Spleen (tissue), 11 donors: ENCODE results near the gene RAB13. TPM values are rescaled to one million over a fixed set of nuclear protein-coding genes. Genes with fewer than 3 reads are reported as not detected.

Experiments used
- DNase-seq: peaks from one replicate; pipeline ENCODE4 v3.0.0-alpha.2; 2020
- H3K27ac ChIP-seq, 8 donors: fragments of 200-600 bp; sonication (generic) in 7 of 8; 1 replicate in 4 of 8; 2 replicates in 4 of 8; pipeline versions ENCODE4 v1.5.0 to v1.8.0; 2016 to 2021; ENCODE audit warnings: inconsistent platforms in 4 of 8, mild to moderate bottlenecking in 4 of 8, moderate library complexity in 1 of 8
- H3K27me3 ChIP-seq, 7 donors: fragments of 200-600 bp; sonication (generic) in 6 of 7; replicated peaks in 1 of 7; 1 replicate in 4 of 7; 2 replicates in 3 of 7; pipeline versions ENCODE4 v1.5.0 to v1.8.0; 2016 to 2021; ENCODE audit warnings: inconsistent platforms in 3 of 7, mild to moderate bottlenecking in 1 of 7
- H3K36me3 ChIP-seq, 6 donors: fragments of 200-600 bp; sonication (generic) in 5 of 6; 1 replicate in 4 of 6; 2 replicates in 2 of 6; pipeline versions ENCODE4 v1.5.0 to v1.8.0; 2016 to 2021; ENCODE audit warnings: inconsistent platforms in 2 of 6
- H3K4me1 ChIP-seq, 6 donors: fragments of 200-600 bp; sonication (generic) in 5 of 6; 1 replicate in 3 of 6; 2 replicates in 3 of 6; pipeline versions ENCODE4 v1.5.0 to v1.8.0; 2016 to 2021; ENCODE audit warnings: inconsistent platforms in 3 of 6
- H3K4me3 ChIP-seq, 8 donors: fragments of 200-600 bp; sonication (generic) in 7 of 8; 1 replicate in 4 of 8; 2 replicates in 4 of 8; pipeline versions ENCODE4 v1.5.0 to v1.8.0; 2016 to 2021; ENCODE audit warnings: inconsistent platforms in 4 of 8, mild to moderate bottlenecking in 4 of 8, moderate library complexity in 2 of 8
- H3K9me3 ChIP-seq, 8 donors: fragments of 200-600 bp; sonication (generic) in 7 of 8; 1 replicate in 4 of 8; 2 replicates in 4 of 8; pipeline versions ENCODE4 v1.5.0 to v1.8.0; 2016 to 2021; ENCODE audit warnings: inconsistent platforms in 4 of 8
- POLR2A ChIP-seq, 3 donors: fragments of 450-650 bp; IDR thresholded peaks; one replicate each; pipeline ENCODE4 v1.5.1; 2017; ENCODE audit warnings: antibody characterized with exemption in 3 of 3, mild to moderate bottlenecking in 1 of 3
- POLR2AphosphoS5 ChIP-seq, 3 donors: sonication (generic); formaldehyde crosslinking; IDR thresholded peaks; one replicate each; pipeline ENCODE4 v1.5.1; 2017; ENCODE audit warnings: antibody characterized with exemption in 3 of 3
- WGBS, 5 donors: extraction: QIAGEN DNeasy Blood & Tissue Kit in 3 of 5; methylation state at CpG; one replicate each; pipeline versions ENCODE4 v1.1.5 to v1.1.7; 2013 to 2018; 5-methylcytosine and 5-hydroxymethylcytosine counted together
- intact Hi-C: fragments of 100-400 bp; cut with DNase I; formaldehyde crosslinking; loops from one replicate; pipeline ENCODE4 v1.15.0; 2023; ENCODE audit warnings: low total_unique reads
- polyA plus RNA-seq, 3 donors: library from polyadenylated mRNA; stranded (reverse); fragments of 200-250 nt; gene quantifications; one replicate each; pipeline ENCODE4 v1.2.1, GENCODE V29; 2013
- total RNA-seq, 7 donors: library from RNA; depleted of rRNA in 3 of 7; stranded (reverse); fragments of >200 nt in 3 of 7; fragmentation: NEBNext Ultra II Directional in 4 of 7; extraction: Animal tissue kit (Norgen Biotek cat#: 25700) in 4 of 7; gene quantifications; one replicate each; pipeline versions ENCODE4 v1.1.0 to v1.2.1, GENCODE V29; 2016 to 2021
- TF ChIP-seq, protein P1 (sequence below), 11 experiments: fragments of 200-600 bp in 7 of 11; fragments of 450-650 bp in 4 of 11; sonication (generic) in 4 of 11; IDR thresholded peaks in 8 of 11; conservative IDR thresholded peaks in 3 of 11; 1 replicate in 7 of 11; 2 replicates in 4 of 11; pipeline versions ENCODE4 v1.4.0 to v1.8.0; 2016 to 2021; ENCODE audit warnings: antibody characterized with exemption in 11 of 11, inconsistent platforms in 4 of 11, mild to moderate bottlenecking in 1 of 11
- donor health status: healthy with polysubstance abuse.
- donor health status: DM: no; HTN: no; CAD: no; lungs with moderate emphysema.
- donor health status: DM: no; HTN: no; CAD: no.
- donor health status: Bipolar disorder and iron deficiency.
- donor health status: healthy.
- donor health status: DM: no; HTN: no; CAD: no.
- donor health status: DM: yes; HTN: yes; CAD: no.

Gene RAB13
- total and polyA plus RNA-seq, 10 donors, result 31.8 to 115 (median 74.9) TPM

DNA sequence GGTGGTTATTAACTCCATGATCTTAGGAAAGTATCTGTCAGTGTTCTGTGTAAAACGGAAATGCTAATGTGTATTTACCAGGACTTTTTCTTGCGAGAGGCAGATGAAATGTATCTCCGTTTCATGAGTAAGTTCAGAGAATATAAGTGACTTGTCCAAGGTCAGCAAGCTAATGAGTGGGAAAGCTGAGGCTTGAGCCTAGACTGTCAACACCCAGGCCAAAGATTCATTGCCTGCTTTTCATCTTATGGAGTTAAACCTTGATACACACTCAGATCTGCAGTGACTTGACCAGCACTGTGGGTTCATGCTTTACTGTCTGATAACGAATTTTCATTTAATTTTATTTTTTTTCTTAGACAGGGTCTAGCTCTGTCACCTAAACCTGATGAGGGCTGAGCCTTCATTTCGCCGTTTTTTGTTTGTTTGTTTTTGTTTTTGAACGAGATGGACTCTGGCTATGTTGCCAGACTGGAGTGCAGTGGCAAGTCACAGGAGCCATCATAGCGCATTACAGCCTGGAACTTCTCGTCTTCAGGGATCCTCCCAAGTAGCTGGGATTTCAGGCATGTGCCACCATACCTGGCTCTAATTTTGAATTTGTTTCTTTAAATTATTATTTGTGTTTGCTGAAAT is 7.7 kb downstream of the RAB13 start:
- Histone ChIP-seq H3K4me3 (peak overlapping the region in 7 of 8 donors; percentile 84 to 98 (median 95)), H3K27ac (peak overlapping the region; percentile 91 to 98 (median 94)), H3K9me3 (no peaks in the 10 kb centered on the region), H3K27me3 (no peaks in the 10 kb centered on the region), H3K36me3 (peaks cover 0 to 58% (median 26%) of the 10 kb centered on the region in 6 donors), H3K4me1 (peaks cover 20 to 80% (median 54%) of the 10 kb centered on the region in 6 donors)
- peak; percentile 16 for DNase-seq
- WGBS, 5 donors, result 60 to 79% (median 69%) methylated on average over 9 of the region's 9 CpGs
- intact Hi-C loops, result no loop called here
- TF ChIP-seq, protein P1, sequence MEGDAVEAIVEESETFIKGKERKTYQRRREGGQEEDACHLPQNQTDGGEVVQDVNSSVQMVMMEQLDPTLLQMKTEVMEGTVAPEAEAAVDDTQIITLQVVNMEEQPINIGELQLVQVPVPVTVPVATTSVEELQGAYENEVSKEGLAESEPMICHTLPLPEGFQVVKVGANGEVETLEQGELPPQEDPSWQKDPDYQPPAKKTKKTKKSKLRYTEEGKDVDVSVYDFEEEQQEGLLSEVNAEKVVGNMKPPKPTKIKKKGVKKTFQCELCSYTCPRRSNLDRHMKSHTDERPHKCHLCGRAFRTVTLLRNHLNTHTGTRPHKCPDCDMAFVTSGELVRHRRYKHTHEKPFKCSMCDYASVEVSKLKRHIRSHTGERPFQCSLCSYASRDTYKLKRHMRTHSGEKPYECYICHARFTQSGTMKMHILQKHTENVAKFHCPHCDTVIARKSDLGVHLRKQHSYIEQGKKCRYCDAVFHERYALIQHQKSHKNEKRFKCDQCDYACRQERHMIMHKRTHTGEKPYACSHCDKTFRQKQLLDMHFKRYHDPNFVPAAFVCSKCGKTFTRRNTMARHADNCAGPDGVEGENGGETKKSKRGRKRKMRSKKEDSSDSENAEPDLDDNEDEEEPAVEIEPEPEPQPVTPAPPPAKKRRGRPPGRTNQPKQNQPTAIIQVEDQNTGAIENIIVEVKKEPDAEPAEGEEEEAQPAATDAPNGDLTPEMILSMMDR (IDR thresholded peaks at IDR 0.05 in 8 of 11, conservative IDR thresholded peaks at IDR 0.05 in 3 of 11), result no peak
- TF ChIP-seq POLR2AphosphoS5 (IDR thresholded peaks at IDR 0.05) (no peak), POLR2A (IDR thresholded peaks at IDR 0.05) (no peak)

GRCh38 chr1:153977250-153978240 is 8.6 kb downstream of the RAB13 start, which contains the start of gene JTB:
Gene JTB (minus strand): TSS chr1:153977674. CDS start chr1:153977252, 422 bp downstream.
- Histone ChIP-seq H3K36me3 (peaks cover 0 to 58% (median 32%) of the 10 kb centered on the region in 6 donors), H3K4me1 (peaks cover 20 to 78% (median 51%) of the 10 kb centered on the region in 6 donors), H3K4me3 (peak within 1 kb of the TSS; percentile 84 to 98 (median 94)), H3K9me3 (no peaks in the 10 kb centered on the region), H3K27ac (peak within 1 kb of the TSS; percentile 91 to 98 (median 94)), H3K27me3 (no peaks in the 10 kb centered on the region)
- 0 to 1% (median 1%) methylated on average over 40 to 75 of the region's 75 CpGs for WGBS, 5 donors
- peak; percentile 97 for DNase-seq
- peak in 2 of 3 donors; percentile 52 to 89 for TF ChIP-seq POLR2A (IDR thresholded peaks at IDR 0.05)
- TF ChIP-seq POLR2AphosphoS5 (IDR thresholded peaks at IDR 0.05), result peak; percentile 98
- TF ChIP-seq, protein P1 (IDR thresholded peaks at IDR 0.05 in 8 of 11, conservative IDR thresholded peaks at IDR 0.05 in 3 of 11), result peak in 3 of 11 experiments; percentile 21 to 43 (median 28)
- intact Hi-C loops, result no loop called here

DNA sequence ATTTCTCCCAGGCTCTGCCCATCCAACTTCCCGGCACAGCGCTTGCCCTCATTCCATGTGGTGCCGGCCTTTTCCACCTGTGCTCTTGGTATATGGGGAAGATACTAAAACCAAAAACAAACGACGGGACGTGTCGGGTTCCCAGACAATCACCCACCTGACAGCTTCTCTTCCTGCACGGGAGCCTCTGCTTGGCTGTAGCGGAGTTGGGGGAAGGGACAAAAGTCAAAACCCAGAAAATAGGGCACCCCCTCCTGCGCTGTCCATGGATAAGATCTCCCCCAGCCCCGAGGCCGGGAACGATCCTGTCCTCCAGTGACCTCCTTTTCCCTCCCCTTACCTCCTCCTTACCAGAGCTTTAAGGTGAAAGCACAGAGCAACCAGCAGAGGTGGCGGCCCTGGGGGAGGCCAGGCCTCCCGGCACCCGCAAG is 9.3 kb downstream of the RAB13 start:
- Histone ChIP-seq H3K27ac (peak overlapping the region; percentile 91 to 98 (median 94)), H3K36me3 (peaks cover 0 to 54% (median 32%) of the 10 kb centered on the region in 6 donors), H3K27me3 (no peaks in the 10 kb centered on the region), H3K4me1 (peaks cover 20 to 78% (median 48%) of the 10 kb centered on the region in 6 donors), H3K4me3 (peak overlapping the region; percentile 84 to 98 (median 94)), H3K9me3 (no peaks in the 10 kb centered on the region)
- TF ChIP-seq POLR2A (IDR thresholded peaks at IDR 0.05), result no peak
- TF ChIP-seq, protein P1 (IDR thresholded peaks at IDR 0.05 in 8 of 11, conservative IDR thresholded peaks at IDR 0.05 in 3 of 11), result no peak
- TF ChIP-seq POLR2AphosphoS5 (IDR thresholded peaks at IDR 0.05), result no peak
- 1 to 2% (median 2%) methylated on average over 13 to 16 of the region's 16 CpGs for WGBS, 5 donors
- peak; percentile 78 for DNase-seq
- intact Hi-C loops, result no loop called here
